ENCODE data around the gene CTBP2.

The CTBP2 gene

DNA sequence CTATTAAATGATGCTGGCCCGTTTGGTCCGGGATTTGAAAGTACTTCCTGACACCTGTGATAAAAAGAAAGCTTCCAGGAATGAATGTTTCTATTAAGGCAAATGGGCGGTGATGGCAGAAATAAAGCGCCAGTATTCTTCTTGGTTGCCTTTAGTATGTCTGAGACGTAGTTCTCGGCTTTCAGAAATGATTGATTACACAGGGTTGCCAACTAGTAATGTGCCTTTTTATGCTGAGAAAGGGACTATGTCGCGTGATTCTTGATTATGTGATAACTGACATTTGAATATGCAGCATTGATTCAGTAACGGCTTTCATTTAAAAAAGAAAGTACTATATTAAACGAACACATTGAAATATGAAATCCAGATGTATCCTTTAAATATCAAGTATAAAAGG lies 204.5 kb downstream of the CTBP2 start:
- no peak for DNase-seq

DNA sequence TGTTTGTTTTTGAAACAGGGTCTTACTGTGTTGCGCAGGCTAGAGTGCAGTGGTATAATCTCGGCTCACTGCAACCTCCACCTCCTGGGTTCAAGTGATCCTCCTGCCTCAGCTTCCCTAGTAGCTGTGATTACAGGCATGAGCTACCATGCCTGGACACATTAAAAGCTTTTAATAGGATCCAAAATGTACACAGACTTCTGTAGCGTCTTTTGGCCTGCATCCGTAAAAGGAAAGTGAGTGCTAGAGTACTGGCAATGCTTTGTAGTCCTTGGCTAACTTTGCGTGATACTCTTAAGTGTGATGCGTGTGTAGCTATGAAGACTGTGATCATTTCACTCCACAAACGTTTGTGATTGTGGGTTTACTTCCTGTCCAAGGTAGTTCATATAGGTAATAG lies 205.1 kb downstream of the CTBP2 start:
- DNase-seq: no peak

DNA sequence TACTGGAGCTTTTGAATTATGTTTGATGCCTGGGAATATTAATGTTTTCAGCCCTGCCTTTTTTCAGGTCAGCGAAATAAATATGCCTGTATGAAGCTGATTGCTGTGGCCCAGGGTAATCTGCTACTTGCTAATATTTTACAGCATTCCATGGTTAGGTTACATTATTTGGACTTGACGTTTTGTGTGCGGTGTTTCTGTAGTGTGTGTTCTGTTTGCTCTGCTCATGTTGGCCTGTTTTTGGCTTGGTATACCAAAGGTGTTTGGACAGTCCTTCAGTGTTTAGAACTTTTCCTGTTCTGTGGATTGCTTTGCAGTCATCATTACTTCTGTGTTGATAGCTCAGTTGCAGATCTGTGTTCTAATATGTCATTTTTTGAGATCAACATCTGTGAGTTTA lies 206.9 kb downstream of the CTBP2 start:
- DNase-seq: no peak

DNA sequence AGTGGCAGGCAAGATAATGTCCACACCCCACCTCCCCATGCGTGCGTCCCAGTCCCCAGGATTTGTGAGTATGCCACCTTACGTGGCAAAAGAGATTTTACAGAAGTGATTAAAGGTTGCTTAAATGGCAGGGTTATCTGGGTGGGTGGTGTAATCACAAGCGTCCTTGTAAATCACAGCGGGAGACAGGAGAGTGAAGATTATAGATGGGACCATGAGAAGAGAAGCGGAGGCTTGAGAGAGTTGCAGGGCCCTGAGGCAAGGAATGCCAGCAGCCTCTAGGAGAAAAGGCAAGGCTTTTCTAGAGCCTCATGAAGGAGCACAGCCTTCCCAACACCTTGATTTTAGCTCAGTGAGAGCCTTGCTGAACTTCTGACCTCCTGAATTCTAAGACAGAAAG lies 208.2 kb downstream of the CTBP2 start:
- no peak for DNase-seq

DNA sequence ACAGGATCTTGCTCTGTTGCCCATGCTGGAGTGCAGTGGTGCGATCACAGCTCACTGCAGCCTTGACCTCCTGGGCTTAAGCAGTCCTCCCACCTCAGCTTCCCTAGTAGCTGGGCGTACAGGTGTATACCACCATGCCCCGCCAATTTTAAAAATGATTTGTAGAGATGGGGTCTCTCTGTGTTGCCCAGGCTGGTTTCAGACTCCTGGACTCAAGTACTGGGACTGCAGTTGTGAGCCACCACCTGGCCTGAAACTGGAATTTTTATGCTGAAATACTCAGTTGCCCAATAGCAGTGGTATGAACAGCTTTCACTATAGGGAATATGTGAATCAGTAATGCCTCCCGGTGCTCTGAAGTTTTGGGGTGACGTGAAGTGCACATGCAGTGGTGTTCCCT lies 210.8 kb downstream of the CTBP2 start:
- DNase-seq: no peak

DNA sequence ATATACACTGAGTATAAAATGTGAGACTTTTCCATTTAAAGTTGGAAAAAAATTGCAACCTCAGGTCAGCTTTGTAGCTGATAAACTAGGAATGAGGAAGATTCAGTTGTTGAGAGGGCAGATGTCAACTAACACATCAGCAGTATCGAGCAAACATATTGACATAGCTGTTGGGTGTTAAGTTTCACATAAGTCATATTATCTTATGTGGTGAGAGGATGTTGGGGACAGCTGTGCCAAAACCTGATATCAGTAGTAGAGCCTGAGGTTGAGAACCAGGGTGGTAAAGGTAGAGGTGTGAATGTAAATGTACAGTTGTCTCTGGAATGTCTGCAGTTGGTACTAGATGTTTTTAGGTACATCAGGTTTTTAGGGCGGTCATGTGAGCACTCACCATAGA lies 213.4 kb downstream of the CTBP2 start:
- DNase-seq: no peak

DNA sequence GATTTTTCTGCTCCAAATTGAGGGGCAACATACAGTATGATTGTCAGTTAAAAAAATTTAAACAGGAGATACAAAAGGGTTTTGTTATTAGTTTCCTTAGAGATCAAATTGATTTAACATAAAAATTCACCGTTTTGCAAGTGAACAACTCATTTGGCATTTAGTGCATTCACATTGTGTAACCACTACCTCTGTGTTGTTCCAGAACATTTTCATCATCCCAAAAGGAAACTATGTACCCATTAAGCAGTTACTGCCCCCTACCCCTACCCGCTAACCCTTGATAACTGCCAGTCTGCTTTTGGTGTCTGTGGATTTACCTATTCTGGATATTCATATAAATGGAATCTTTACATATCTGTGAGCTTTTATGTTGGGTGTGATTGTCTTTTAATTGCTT lies 215.4 kb downstream of the CTBP2 start:
- DNase-seq: no peak

DNA sequence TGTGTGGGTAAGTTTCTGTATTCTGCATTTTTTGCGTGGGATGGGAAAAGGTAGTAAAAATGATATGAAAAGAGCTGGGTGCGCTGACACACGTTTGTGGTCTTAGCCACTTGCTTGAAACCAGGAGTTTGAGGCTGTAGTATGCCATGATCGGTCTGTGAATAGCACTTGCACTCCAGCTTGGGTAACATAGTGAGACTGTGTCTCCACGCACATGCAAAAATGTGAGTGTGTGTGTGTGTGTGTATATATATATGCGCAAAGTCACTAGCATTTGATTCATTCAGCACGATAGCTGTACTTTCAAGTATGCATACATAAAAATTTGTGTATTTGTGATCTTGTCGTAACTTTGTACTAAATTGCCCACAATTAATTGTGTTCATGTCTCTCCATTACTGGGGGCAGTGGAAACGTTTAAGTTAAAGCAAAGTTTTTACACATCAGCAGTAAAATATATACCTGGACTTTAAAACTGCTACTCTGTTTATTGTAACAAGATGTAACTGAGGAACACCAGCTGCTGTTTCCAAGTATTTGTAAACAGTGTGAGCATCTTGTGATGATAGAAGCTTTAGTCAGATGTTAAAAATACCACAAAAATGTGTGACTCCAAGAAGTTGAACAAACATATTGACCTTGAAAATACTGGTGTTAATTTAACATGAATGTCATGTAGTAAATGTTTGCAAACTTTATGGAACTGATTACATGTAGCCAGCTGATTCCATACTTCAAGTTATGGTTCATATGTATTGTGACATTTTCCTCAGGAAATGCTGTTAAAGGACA lies 216.9 kb downstream of the CTBP2 start:
- DNase-seq: no peak

DNA sequence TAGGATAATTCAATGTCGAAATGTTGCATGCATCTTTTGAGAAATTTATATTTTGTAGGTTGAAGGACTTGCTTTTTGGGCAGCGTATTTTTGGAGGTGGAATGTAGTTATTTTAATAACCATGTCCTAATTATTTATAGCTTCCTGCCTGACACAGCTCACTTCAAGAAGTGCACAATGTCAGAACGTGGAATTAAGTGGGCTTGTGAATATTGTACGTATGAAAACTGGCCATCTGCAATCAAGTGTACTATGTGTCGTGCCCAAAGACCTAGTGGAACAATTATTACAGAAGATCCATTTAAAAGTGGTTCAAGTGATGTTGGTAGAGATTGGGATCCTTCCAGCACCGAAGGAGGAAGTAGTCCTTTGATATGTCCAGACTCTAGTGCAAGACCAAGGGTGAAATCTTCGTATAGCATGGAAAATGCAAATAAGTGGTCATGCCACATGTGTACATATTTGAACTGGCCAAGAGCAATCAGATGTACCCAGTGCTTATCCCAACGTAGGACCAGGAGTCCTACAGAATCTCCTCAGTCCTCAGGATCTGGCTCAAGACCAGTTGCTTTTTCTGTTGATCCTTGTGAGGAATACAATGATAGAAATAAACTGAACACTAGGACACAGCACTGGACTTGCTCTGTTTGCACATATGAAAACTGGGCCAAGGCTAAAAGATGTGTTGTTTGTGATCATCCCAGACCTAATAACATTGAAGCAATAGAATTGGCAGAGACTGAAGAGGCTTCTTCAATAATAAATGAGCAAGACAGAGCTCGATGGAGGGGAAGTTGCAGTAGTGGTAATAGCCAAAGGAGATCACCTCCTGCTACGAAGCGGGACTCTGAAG lies 217.8 kb downstream of the CTBP2 start:
- DNase-seq: no peak

DNA sequence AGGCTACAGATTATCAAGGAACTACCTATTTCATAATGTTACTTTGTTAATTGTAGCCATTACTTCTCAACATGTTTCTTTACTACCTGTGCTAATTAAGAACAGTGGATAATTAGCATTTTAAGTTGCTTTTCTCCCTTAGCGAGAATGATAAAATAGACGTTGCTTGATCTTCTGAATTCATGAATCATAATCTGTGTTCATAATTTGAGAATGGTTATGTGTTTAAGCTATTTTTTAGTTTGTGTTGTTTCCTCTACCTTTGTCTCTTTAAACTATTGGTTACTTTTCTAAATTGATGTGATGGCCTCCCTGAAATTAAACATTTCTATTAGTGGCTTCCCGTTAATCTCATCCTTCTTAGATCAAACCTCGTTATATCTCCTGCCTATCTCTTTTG lies 218.5 kb downstream of the CTBP2 start, which contains the start of gene ZRANB1:
TSS of gene ZRANB1 (plus strand) at position 301 of the 400 bp plus-strand sequence. CDS start 371 bp downstream, outside the sequence.
- no peak for DNase-seq

DNA sequence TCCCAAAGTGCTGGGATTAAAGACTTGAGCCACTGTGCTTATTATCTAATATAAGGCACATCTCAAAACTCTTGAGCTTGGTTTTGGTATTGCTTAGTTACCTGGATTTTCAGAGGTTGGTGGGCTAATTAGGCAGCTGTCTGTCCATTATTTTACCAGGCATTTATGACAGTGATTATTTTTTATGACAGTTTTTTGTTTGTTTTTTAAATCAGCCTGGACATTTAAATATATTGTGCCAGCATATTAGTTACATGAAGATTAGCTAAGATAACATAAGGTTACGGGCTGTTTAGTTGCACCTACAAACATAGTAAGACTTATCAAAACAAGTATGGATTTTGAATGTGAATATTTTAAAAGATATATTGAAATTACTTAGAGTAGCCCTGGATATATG lies 221.1 kb downstream of the CTBP2 start:
- no peak for DNase-seq

DNA sequence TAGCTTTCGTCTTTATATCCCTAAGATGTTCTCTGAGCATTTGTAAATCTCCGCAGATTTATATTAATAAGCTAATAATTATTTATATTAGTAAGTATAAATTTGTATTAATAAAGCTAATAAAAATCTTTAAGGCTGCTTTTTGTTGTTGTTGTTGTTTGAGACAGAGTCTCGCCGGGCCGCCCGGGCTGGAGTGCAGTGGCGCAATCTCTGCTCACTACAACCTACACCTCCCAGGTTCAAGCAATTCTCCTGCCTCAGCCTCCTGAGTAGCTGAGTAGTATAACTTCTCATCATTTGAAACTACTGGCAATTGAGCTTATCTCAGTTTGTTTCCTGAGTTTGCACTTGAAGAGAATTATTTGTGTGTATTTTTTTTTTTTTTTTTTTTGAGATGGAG lies 223.6 kb downstream of the CTBP2 start:
- DNase-seq: no peak

DNA sequence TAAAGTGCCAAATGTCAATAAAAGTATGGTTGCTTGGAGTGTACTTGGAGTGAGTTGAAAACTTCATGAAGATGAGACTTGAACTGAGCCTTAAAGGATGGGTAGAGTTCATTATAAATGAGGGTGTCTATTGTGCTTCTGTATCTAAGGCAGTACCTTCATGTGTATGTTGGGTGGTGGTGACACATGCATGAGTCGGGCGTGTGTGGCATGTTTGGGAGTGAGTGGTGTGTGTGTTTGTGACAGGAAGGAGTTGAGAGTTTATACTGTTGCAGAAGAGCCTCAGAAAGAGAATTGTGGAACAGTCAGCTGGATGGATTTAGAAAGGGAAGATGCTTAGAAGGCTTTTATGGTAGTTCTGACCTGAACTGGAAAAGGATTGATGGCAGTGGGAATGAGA lies 224.4 kb downstream of the CTBP2 start:
- DNase-seq: no peak

Measured in KG1 (cell line).